ENCODE results near the gene SELENOS. TPM values are rescaled to one million over a fixed set of nuclear protein-coding genes. Genes with fewer than 3 reads are reported as not detected.

SELENOS gene
- 30.0 TPM for total RNA-seq

GRCh38 chr15:101277038-101277822, at the start of gene SELENOS:
Gene SELENOS, minus strand, starts transcription at chr15:101277485. Its CDS starts 68 bp downstream, at chr15:101277417.

GRCh38 chr15:101294731-101295606, 17.7 kb upstream of the SELENOS start, which contains the start of gene SNRPA1:
Gene SNRPA1, minus strand, starts transcription at chr15:101295248. Its CDS starts 70 bp downstream, at chr15:101295178.

GRCh38 chr15:101251830-101252820, 25.2 kb downstream of the SELENOS start, which contains the start of gene CHSY1:
Gene CHSY1, minus strand, starts transcription at chr15:101252048. Its CDS starts 592 bp downstream, at chr15:101251456.

Other genes starting within 250 kb of the SELENOS start
- gene CHSY1, start 25.4 kb downstream of the SELENOS start, total RNA-seq: 30.0 TPM
- 25.0 TPM for gene SNRPA1, start 17.8 kb upstream of the SELENOS start, total RNA-seq
- gene PCSK6, start 212.2 kb upstream of the SELENOS start, total RNA-seq: 16.3 TPM

Data from parietal lobe (tissue), 1 donor.